ENCODE data around the gene STAG1.
"Not testable (repeated sequence)": the region's sequence is repeated elsewhere in the genome, so short reads cannot be mapped to it uniquely, and the experiment has no call there.

STAG1 gene

DNA sequence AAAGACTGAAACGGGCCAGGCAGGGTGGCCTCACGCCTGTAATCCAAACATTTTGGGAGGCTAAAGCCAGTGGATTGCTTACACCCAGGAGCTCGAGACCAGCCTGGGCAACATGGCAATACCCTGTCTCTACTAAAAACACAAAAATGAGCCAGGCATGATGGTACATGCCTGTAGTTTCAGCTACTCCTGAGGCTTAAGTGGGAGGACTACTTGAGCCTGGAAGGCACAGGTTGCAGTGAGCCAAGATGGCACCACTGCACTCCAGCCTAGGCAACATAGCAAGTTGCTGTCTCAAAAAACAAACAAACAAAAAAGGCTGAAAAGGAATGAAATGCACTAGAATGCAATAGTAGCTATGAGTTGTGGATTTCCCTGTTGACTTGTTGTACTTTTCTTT lies 94.7 kb downstream of the STAG1 start:
- Mint-ChIP-seq H3K4me3 (no peak overlapping the region), H3K4me1 (peaks cover 13% of the 10 kb centered on the region), H3K9me3 (peaks cover 7% of the 10 kb centered on the region), H3K36me3 (no peaks in the 10 kb centered on the region), H3K27ac (no peak overlapping the region)
- ATAC-seq, result no peak
- DNase-seq (ENCODE audit: low spot score in 2 of 2), result no peak

DNA sequence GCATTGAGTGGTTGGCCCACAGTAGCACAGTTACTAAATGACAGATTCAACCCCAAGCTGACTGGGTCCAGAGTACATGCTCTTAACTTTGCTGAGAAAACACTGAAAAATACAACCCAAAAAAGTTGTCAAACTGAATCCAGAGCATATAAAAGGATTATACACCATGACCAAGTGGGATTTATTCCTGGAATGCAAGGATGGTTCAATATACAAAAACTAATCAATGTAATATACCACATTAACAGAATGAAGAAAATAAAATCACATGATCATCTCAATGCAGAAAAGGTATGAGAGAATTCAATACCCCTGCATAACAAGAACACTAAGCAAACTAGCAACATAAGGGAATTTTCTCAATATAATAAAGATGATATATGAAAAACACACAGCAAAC lies 98.5 kb downstream of the STAG1 start:
- ATAC-seq, result no peak
- Mint-ChIP-seq H3K36me3 (no peaks in the 10 kb centered on the region), H3K27ac (no peak overlapping the region), H3K4me1 (peaks cover 23% of the 10 kb centered on the region), H3K4me3 (no peak overlapping the region), H3K9me3 (peaks cover 7% of the 10 kb centered on the region)
- no peak for DNase-seq (ENCODE audit: low spot score in 2 of 2)

DNA sequence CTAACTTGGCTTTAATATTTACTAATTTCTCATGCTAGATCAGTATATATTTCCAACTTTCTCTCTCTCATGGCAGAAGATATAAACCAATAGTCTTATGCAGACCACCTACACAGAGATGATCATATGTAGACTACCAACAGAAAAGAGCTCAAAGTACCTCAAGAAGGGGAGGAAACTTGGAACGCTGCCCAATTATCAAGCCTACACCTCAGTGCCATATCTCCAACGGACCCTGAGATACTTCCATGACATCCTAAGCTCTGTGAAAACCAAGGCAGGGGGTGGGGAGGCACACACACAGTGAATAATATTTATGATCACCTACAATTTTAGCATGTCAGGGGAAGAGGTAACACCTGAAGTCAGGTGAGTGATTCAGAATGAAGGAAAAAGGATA lies 100.6 kb downstream of the STAG1 start:
- Mint-ChIP-seq H3K36me3 (no peaks in the 10 kb centered on the region), H3K9me3 (peaks cover 7% of the 10 kb centered on the region), H3K27ac (no peak overlapping the region), H3K4me3 (no peak overlapping the region), H3K4me1 (peaks cover 37% of the 10 kb centered on the region)
- ATAC-seq (no peak), DNase-seq (ENCODE audit: low spot score in 2 of 2) (no peak)

DNA sequence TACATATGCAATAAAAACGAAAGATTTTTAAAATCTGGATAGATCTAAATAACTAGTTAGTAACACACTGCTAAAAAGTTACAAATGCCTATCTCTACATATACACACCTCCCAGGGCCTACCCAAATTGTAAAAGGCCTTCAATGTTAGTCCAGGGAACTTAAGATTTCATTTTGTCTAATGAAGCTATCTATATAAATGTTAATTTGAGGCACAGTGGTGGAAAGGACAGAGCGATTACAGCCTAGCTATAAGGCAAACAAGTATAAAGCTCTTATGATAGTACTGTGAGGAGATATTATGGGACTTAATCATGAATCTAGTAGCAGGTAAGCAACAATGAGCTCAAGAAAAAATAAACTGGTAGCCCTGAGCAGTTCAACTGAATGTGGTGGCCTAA lies 101.7 kb downstream of the STAG1 start:
- ATAC-seq, result no peak
- Mint-ChIP-seq H3K36me3 (no peaks in the 10 kb centered on the region), H3K4me1 (peaks cover 47% of the 10 kb centered on the region)

DNA sequence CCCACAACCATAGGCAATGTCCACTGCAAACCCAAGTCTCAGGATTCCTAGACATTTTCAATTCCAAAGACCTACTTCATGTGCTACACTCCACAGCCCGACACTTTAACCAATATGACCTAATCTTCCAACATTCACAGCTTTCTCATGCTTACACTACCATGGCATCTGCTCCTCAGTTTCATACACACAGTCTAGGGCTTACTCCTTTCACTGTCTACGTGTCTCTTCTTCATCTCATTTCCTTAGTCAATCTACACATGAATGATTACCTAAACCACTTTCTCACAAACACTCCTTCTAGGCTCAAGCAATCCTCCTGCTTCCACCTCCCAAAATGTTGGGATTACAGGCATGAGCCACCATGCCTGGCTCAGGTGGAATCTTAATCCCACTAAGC lies 106.3 kb downstream of the STAG1 start:
- DNase-seq (ENCODE audit: low spot score in 2 of 2), result no peak
- H3K9me3 Mint-ChIP-seq, result no peaks in the 10 kb centered on the region
- no peak overlapping the region for H3K4me3 Mint-ChIP-seq
- no peaks in the 10 kb centered on the region for H3K36me3 Mint-ChIP-seq
- no peak overlapping the region for H3K27ac Mint-ChIP-seq
- peaks cover 46% of the 10 kb centered on the region for H3K4me1 Mint-ChIP-seq
- no peak for ATAC-seq

More for the DNA sequence above, 101.7 kb downstream of the STAG1 start:
- H3K4me3 Mint-ChIP-seq, result no peak overlapping the region
- H3K9me3 Mint-ChIP-seq, result peaks cover 7% of the 10 kb centered on the region
- H3K27ac Mint-ChIP-seq, result peak overlapping the region; percentile 10
- no peak for DNase-seq (ENCODE audit: low spot score in 2 of 2)

DNA sequence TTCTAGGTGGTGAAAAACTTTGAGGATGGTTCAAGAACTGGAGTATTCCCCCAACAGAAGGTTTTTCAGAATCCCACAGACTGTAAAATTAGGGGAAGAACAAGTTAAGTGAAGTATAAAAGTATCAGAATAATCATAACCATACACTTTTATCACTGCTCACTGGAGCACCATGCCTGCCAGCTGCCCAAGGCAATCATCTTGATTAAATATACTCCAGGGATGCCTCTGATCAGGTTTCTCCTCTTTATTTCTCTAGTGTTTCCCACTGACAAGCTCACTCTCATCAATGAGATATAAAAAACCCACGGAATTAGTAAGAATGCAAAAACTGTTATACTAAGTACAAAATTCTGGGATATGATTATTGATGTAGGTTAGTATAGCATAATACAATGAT lies 108.0 kb downstream of the STAG1 start:
- Mint-ChIP-seq H3K4me1 (peaks cover 40% of the 10 kb centered on the region), H3K27ac (no peak overlapping the region), H3K36me3 (no peaks in the 10 kb centered on the region), H3K9me3 (no peaks in the 10 kb centered on the region), H3K4me3 (no peak overlapping the region)
- DNase-seq (ENCODE audit: low spot score in 2 of 2) (no peak), ATAC-seq (no peak)

DNA sequence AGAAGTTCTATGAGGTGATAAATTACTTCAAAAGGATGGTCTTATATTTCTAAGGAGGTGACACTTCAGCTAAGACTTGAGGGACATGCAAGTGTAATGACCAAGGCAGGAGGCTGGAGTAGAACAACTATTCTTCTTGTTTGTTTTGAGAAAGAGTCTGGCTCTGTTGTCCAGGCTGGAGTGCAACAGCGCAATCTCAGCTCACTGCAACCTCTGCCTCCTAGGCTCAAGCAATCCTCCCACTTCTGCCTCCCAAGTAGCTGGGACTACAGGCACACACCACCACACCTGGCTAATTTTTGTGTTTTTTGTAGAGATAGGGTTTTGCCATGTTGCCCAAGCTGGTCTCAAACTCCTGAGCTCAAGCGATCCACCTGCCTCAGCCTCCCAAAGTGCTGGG lies 108.8 kb downstream of the STAG1 start:
- H3K36me3 Mint-ChIP-seq; DNase-seq (ENCODE audit: low spot score in 2 of 2); H3K9me3 Mint-ChIP-seq; H3K27ac Mint-ChIP-seq; H3K4me3 Mint-ChIP-seq; ATAC-seq: not testable (repeated sequence)
- peaks cover 33% of the 10 kb centered on the region for H3K4me1 Mint-ChIP-seq

DNA sequence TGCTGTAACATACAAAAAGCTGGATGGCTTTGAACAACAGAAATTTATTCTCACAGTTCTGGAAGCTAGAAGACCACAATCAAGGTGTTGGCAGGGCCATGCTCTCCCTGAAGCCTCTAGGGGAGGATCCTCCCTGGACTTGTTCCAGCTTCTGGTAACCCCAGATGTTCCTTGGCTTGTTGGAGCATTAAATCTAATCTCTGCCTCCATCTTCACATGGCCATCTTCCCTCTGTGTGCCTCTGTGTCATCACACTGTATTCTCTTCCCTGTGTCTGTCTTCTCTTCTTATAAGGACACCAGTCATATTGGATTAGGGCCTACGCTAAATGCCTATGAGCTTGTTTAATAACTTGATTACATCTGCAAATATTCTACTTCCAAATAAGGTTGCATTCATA lies 109.5 kb downstream of the STAG1 start:
- H3K9me3 Mint-ChIP-seq, result no peaks in the 10 kb centered on the region
- H3K36me3 Mint-ChIP-seq, result no peaks in the 10 kb centered on the region
- no peak overlapping the region for H3K27ac Mint-ChIP-seq
- H3K4me3 Mint-ChIP-seq, result no peak overlapping the region
- peaks cover 27% of the 10 kb centered on the region for H3K4me1 Mint-ChIP-seq
- ATAC-seq (no peak), DNase-seq (ENCODE audit: low spot score in 2 of 2) (no peak)

DNA sequence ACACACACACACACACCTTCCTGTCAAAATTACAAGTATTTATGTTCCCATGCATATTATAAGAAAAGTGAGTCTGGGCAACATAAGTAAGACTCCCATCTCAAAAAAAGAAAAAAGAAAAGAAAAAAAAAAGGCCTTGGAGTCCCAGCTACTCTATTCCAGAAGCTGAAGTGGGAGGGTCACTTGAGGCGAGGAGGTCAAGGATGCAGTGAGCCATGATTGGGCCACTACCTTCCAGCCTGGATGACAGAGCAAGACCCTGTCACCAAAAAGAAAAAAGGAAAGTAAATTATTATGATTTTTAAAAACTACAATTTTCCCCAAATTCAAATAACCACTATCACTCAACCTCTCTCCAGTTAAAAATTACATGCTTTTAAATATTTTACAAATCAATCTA lies 113.1 kb downstream of the STAG1 start:
- Mint-ChIP-seq H3K4me3 (no peak overlapping the region), H3K4me1 (peaks cover 21% of the 10 kb centered on the region), H3K9me3 (no peaks in the 10 kb centered on the region), H3K36me3 (no peaks in the 10 kb centered on the region), H3K27ac (no peak overlapping the region)
- ATAC-seq (no peak), DNase-seq (ENCODE audit: low spot score in 2 of 2) (no peak)

DNA sequence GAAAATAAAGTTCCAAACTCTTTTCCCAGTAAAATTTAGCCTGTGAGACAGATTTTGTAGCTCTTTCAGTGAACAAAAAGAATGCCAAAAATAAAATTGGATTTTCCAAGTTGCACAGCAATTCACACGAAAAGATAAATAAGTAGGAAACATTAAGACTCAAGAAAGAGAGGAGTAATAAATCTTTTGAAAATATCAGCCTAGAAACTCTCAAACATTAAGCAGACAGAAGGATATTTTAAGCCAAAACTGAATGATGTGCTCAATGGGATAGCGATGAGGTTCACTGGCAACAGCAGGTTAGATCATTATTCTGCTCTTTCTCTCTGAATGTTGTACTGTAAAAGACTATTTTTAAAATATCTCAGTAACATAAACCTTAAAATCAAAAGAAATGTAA lies 115.0 kb downstream of the STAG1 start:
- Mint-ChIP-seq H3K4me1 (peaks cover 26% of the 10 kb centered on the region), H3K9me3 (no peaks in the 10 kb centered on the region), H3K27ac (no peak overlapping the region), H3K4me3 (no peak overlapping the region), H3K36me3 (no peaks in the 10 kb centered on the region)
- DNase-seq (ENCODE audit: low spot score in 2 of 2) (no peak), ATAC-seq (no peak)

DNA sequence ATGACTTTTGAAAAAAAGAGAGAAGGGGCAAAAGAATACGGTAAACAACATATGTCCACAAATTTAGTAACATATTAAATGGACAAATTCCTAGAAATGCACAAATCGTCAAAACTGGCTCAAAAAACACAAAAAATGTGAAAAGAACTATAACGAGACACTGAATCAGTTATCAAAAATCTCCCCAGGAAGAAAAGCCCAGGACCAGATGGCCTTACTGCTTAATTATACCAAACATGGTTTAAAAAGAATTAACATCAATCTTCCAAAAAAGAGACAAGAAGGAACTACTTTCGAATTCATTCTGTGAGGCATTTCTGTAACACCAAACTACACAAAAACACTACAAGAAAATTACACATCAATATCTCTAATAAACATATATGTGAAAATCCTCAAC lies 117.4 kb downstream of the STAG1 start:
- H3K4me3 Mint-ChIP-seq, result no peak overlapping the region
- H3K9me3 Mint-ChIP-seq, result no peaks in the 10 kb centered on the region
- no peak for ATAC-seq
- H3K36me3 Mint-ChIP-seq, result peaks cover 8% of the 10 kb centered on the region
- H3K27ac Mint-ChIP-seq, result no peak overlapping the region
- DNase-seq (ENCODE audit: low spot score in 2 of 2), result no peak
- peaks cover 39% of the 10 kb centered on the region for H3K4me1 Mint-ChIP-seq

DNA sequence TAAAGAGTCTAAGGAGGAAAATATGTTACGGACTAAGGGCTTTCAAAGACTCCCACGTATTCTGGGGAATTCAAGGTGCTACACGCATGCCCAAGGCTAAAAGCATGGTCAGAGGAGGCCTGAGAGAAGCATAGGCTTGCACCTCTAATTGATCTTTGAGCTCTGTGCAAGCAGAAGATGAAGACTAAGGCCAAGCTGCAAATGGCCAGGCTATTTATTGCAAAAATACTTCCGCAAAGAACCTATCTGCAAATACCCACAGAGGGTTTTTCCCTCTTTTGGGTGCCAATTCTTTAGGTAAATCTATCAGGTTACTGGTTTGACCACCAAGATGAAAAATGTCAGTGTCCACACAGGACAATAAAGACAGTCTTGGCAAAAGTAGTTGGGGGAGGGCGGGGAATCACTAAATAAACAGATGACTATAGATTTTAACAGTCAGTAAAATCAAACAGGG lies 119.5 kb downstream of the STAG1 start:
- Mint-ChIP-seq H3K27ac (no peak overlapping the region), H3K4me3 (no peak overlapping the region), H3K4me1 (peaks cover 47% of the 10 kb centered on the region), H3K36me3 (peaks cover 25% of the 10 kb centered on the region), H3K9me3 (peaks cover 9% of the 10 kb centered on the region)
- DNase-seq (ENCODE audit: low spot score in 2 of 2) (no peak), ATAC-seq (no peak)

DNA sequence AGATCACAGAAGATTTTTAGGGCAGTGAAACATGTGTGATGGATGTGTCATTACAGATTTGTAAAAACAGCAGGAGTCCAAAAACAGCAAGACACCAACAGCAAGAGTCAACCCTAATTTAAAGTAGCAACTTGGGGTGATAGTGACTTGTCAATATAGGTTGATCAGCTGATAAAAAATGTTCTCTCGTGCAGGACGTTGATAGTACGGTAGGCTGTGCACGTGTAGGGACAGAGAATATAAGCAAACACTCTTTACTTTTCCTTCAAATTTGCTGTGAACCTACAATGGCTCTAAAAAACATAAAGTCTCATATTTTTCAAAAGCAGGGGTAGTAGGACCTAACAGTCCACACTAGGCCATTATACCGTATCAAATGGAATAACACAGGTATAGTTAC lies 120.8 kb downstream of the STAG1 start:
- Mint-ChIP-seq H3K27ac (no peak overlapping the region), H3K4me1 (peaks cover 45% of the 10 kb centered on the region), H3K4me3 (no peak overlapping the region), H3K9me3 (peaks cover 10% of the 10 kb centered on the region), H3K36me3 (peaks cover 25% of the 10 kb centered on the region)
- DNase-seq (ENCODE audit: low spot score in 2 of 2) (no peak), ATAC-seq (no peak)

DNA sequence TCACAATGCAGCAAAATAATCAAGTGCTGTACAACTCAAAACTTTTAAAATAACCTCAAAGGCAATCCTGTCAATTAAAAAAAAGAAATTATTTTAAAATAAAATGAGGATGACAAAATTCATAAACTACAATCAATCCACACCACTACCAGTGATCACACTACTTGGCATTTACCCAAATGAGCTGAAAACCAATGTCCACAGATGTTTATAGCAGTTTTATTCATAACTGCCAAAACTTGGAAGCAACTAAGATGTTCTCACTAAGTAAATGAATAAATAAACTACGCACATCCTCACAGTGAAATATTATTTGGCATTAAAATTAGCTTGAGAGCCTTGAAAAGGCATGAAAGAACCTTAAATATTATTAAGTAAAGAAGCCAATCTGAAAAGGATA lies 121.3 kb downstream of the STAG1 start:
- Mint-ChIP-seq H3K4me1 (peaks cover 45% of the 10 kb centered on the region), H3K4me3 (no peak overlapping the region), H3K9me3 (peaks cover 10% of the 10 kb centered on the region), H3K36me3 (peaks cover 25% of the 10 kb centered on the region), H3K27ac (no peak overlapping the region)
- DNase-seq (ENCODE audit: low spot score in 2 of 2) (no peak), ATAC-seq (no peak)

DNA sequence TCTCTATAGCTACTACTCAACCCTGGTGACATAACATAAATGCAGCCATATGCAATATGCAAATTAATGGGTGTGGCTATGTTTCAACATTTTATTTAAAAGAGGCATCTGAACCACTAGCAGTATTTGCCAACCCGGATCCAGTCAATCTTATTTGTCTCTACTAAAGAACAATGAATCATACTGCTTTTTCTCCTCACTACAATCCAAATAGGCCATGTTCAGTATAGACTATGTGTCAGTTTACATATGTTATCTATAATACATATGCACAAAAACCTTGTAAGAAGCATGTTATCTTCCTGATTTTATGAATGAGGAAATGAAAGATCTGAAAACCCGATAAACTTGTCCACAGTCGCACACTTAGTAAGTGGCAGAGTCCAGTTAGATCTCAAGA lies 125.7 kb downstream of the STAG1 start:
- H3K9me3 Mint-ChIP-seq, result peaks cover 10% of the 10 kb centered on the region
- H3K36me3 Mint-ChIP-seq, result peaks cover 38% of the 10 kb centered on the region
- H3K4me1 Mint-ChIP-seq, result peaks cover 28% of the 10 kb centered on the region
- H3K4me3 Mint-ChIP-seq, result no peak overlapping the region
- ATAC-seq (no peak), DNase-seq (ENCODE audit: low spot score in 2 of 2) (no peak)
- no peak overlapping the region for H3K27ac Mint-ChIP-seq

DNA sequence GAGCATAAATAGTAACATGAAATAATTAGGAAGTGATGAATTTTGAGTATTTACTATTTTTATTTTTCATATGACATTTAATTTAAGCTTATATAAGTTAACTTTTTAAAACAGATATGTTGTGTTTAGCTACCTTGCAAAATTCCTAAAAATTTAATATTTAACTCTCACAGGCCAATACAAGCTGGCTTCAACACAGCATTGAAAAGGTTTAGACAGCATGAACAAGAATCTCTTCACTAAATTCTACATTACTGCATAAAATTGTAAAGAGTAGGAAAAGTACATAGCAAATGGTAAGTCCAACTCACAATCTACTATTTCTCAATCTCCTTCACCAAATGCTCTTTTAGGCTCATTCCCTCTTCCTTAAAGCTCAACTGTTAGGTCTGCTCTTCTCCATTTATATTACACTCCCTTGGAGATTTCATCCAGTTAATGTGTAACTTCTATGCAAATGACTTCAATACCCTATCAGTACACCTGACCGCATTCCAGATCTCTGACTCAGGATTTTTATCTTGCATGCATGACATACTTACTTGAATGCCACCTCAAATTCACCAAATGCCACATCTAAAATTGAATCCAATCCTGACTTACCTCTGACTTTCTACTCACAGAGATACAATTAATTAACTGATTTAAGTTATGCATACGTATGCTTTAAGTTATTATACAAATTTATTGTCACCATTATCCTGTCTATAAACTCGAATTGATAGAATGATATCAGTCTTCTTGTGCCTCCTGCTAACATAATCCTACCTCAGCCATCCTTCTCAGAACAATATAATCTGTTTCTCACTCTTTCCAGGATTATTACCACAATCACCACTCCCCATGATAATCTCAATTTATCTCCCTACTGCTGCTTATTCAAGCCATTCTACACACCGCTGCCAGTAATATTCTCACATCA lies 127.0 kb downstream of the STAG1 start:
- H3K27ac Mint-ChIP-seq, result no peak overlapping the region
- peaks cover 36% of the 10 kb centered on the region for H3K36me3 Mint-ChIP-seq
- H3K4me3 Mint-ChIP-seq, result no peak overlapping the region
- ATAC-seq, result no peak
- H3K4me1 Mint-ChIP-seq, result peaks cover 21% of the 10 kb centered on the region
- no peak for DNase-seq (ENCODE audit: low spot score in 2 of 2)
- peaks cover 10% of the 10 kb centered on the region for H3K9me3 Mint-ChIP-seq

Data from stimulated activated effector memory CD8-positive, alpha-beta T cell treated with anti-CD3 and anti-CD28 coated beads, Interleukin-12 subunit alpha, Interleukin-12 subunit beta, amount 100 ng/mL, for 72 hours (primary cell).